HEK293T (cell line): ENCODE results near the gene CREB3L1.

Experiments used
- CTCF ChIA-PET: fragments of 350-600 bp; formaldehyde crosslinking; extraction: SDS; loops from one replicate; lab custom pipeline; 2021; ENCODE audit warnings: antibody characterized with exemption, inconsistent platforms; lab: Yijun Ruan, JAX
- POLR2A ChIA-PET: fragments of 350-600 bp; formaldehyde crosslinking; extraction: SDS; loops from one replicate; lab custom pipeline; 2020; ENCODE audit warnings: antibody characterized with exemption, inconsistent platforms; lab: Yijun Ruan, JAX
- DNase-seq: peaks from one replicate; pipeline ENCODE4 v3.0.0; 2012; ENCODE audit warnings: mixed read lengths; ENCODE audit errors: extremely low spot score
- ARNT ChIP-seq: fragments of 450-650 bp; IDR thresholded peaks from 2 replicates; pipeline ENCODE4 v1.6.1; 2017; ENCODE audit warnings: mild to moderate bottlenecking
- BHLHE40 ChIP-seq: fragments of 450-650 bp; IDR thresholded peaks from 2 replicates; pipeline ENCODE4 v1.6.1; 2016; ENCODE audit warnings: mild to moderate bottlenecking, moderate library complexity, borderline replicate concordance
- ELF4 ChIP-seq: fragments of 450-650 bp; IDR thresholded peaks from 2 replicates; pipeline ENCODE4 v1.6.1; 2017; ENCODE audit warnings: antibody characterized with exemption
- FOXK2 ChIP-seq: fragments of 450-650 bp; IDR thresholded peaks from 2 replicates; pipeline ENCODE4 v1.6.1; 2016; ENCODE audit warnings: mild to moderate bottlenecking
- FOXM1 ChIP-seq: fragments of 450-650 bp; IDR thresholded peaks from 2 replicates; pipeline ENCODE4 v1.6.1; 2017; ENCODE audit warnings: mild to moderate bottlenecking, borderline replicate concordance
- HDGF ChIP-seq: fragments of 450-650 bp; IDR thresholded peaks from 2 replicates; pipeline ENCODE4 v1.6.1; 2017; ENCODE audit warnings: antibody characterized with exemption, borderline replicate concordance
- TARDBP ChIP-seq: fragments of 450-650 bp; IDR thresholded peaks from 2 replicates; pipeline ENCODE4 v1.6.1; 2016
- TF ChIP-seq, protein P1 (sequence below): fragments of 450-650 bp; IDR thresholded peaks from 2 replicates; pipeline ENCODE4 v1.6.1; 2016

Gene CREB3L1

DNA sequence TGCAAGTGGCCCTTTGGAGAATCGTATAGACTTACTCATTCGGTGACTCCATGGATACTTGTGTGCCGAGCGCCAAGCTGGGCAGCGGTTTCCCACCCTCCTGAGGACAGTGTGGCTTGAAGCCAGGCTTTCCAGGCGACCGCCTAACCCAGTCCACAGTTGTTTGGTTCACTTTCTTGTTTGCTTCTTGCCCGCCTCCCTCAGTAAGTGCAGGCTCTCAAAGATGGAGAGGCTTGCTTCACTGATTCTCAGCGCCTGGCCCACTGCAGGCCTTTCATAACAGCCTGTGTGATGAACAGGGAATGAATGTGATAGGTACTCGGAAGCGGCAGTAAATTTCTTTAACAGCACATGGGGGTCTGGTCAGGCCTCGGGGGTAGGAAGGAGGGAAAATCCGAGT is 92.8 kb downstream of the CREB3L1 start:
- POLR2A ChIA-PET = interaction anchor here (1.5 kb wide), 1 partner anchor 25 kb away, joined by 3 read pairs; no protein-coding TSS in a partner anchor
- TF ChIP-seq, protein P1, sequence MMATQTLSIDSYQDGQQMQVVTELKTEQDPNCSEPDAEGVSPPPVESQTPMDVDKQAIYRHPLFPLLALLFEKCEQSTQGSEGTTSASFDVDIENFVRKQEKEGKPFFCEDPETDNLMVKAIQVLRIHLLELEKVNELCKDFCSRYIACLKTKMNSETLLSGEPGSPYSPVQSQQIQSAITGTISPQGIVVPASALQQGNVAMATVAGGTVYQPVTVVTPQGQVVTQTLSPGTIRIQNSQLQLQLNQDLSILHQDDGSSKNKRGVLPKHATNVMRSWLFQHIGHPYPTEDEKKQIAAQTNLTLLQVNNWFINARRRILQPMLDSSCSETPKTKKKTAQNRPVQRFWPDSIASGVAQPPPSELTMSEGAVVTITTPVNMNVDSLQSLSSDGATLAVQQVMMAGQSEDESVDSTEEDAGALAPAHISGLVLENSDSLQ = no peak
- TF ChIP-seq FOXM1 = no peak
- no peak for TF ChIP-seq HDGF
- no peak for TF ChIP-seq ARNT
- TF ChIP-seq BHLHE40 = no peak
- TF ChIP-seq FOXK2 = no peak
- no peak for TF ChIP-seq ELF4
- TF ChIP-seq TARDBP = no peak
- CTCF ChIA-PET = interaction anchor here (1.1 to 2.0 kb wide), 2 partner anchors 8 to 19 kb away, joined by 4 to 8 read pairs; no protein-coding TSS in a partner anchor
- DNase-seq = no peak
